ENCODE data around the gene ADAMTSL3.

The ADAMTSL3 gene

DNA sequence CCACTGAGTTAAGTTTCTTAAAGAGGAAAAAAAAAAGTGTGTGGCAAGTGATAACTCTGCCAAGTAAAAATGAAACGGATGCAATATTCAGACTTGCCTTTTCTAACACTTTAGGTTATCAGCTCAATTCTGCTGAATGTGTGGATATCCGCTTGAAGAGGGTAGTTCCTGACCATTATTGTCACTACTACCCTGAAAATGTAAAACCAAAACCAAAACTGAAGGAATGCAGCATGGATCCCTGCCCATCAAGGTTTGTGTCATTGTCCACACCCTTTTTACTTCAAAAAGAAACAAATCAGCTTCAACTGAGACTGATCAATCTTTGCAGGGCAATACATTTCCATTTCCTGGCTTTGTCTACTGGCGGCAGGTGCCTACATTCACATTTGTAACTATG lies 236.1 kb downstream of the ADAMTSL3 start:
- no peak for DNase-seq

DNA sequence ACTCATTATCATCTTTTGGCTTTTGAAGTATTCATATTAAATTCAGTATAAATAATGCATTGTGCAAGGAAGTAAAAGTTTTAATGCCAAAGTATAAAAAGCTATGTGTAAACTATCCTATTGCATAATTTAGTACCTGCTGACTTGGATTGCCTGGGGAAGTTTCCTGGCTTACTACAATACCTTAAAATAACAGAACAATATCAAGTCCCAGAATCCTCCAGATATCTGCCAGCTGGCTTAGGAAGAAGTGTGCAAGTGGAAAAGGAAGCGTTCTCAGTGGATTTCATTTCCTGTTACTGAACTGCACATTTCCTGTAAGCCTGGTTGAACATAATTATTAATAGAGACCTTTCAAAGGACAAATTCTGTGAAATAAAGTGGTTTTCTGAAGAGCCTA lies 236.7 kb downstream of the ADAMTSL3 start:
- DNase-seq, result no peak

DNA sequence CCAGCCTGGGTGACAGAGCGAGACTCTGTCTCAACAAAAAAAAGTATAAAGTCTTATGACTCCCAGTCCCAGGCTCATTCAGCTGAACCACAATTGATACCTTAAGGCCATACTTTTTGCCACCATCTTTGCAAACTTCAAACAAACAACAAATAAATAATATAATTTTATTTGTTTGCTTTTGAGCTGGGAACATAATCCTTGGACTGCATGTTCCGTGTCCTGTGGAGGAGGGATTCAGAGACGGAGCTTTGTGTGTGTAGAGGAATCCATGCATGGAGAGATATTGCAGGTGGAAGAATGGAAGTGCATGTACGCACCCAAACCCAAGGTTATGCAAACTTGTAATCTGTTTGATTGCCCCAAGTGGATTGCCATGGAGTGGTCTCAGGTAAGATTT lies 238.6 kb downstream of the ADAMTSL3 start:
- no peak for DNase-seq

DNA sequence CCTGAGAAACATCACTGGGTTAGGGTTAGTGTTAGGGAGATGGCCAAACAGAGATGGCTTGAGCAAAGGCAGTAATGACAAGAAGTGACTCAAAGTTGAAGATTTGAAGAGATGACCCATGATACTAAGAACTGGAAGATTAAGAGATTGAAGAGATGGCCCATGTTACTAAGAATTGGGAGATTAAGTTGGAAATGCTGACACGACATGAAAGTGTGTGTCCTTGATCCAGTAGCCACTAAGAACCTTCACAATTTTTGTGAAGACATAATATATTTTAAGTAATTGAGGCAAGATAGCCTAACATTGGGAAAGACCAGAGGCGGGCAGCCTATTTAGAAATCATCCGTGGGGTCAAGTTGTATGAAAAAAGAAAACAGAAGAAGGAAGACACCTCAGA lies 239.4 kb downstream of the ADAMTSL3 start:
- no peak for DNase-seq

DNA sequence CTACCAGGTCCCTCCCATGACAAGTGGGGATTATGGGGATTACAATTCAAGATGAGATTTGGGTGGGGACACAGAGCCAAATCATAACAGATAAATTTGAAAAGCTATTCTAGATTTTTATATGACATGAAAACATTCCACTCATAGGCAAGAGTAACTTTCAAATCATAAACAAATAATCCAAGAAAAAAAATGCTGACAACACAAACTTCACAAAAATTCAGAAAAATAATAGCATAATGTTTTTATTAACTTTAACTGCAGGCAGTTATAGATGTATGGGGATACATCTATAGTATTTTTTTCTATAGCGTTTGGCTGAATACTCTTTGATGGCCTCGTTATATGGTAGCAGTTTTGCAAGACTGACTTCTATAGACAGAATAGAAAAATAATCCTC lies 243.1 kb downstream of the ADAMTSL3 start:
- DNase-seq, result no peak

DNA sequence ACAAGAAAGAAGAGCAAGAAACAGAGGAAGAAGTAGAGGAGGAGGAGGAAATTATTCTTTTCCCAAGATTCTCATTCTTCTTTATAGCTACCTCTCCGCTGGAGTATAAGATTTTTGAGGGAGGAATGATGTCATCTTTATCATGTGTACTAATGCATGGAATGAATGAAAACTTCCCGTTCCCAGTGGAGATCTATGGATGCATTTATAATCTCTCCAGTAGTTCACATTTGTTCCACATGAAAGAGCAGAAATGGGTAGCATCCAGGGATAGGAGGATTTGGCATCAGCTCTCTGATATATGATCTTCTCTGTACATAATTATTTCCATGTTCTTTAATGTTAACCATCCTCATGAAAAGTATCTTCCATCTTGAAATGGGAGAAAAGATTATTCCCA lies 244.4 kb downstream of the ADAMTSL3 start:
- no peak for DNase-seq

DNA sequence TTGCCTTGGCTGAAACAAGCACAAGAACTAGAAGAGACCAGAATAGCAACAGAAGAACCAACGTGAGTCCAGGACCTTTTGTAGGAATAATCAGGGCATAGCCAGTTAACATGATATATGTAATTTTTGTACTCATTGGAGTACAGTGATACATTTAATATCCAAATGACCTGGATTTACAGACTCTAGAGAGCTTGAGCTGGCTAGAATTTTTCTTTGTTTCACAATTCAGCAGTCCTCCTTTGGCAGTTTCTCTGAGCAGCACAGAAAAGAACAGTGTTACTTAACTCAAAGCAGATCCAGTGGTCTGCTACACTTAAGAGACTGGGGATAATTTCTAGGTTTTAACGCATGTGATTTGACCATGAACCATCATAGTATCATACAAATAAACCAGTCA lies 245.7 kb downstream of the ADAMTSL3 start:
- no peak for DNase-seq

DNA sequence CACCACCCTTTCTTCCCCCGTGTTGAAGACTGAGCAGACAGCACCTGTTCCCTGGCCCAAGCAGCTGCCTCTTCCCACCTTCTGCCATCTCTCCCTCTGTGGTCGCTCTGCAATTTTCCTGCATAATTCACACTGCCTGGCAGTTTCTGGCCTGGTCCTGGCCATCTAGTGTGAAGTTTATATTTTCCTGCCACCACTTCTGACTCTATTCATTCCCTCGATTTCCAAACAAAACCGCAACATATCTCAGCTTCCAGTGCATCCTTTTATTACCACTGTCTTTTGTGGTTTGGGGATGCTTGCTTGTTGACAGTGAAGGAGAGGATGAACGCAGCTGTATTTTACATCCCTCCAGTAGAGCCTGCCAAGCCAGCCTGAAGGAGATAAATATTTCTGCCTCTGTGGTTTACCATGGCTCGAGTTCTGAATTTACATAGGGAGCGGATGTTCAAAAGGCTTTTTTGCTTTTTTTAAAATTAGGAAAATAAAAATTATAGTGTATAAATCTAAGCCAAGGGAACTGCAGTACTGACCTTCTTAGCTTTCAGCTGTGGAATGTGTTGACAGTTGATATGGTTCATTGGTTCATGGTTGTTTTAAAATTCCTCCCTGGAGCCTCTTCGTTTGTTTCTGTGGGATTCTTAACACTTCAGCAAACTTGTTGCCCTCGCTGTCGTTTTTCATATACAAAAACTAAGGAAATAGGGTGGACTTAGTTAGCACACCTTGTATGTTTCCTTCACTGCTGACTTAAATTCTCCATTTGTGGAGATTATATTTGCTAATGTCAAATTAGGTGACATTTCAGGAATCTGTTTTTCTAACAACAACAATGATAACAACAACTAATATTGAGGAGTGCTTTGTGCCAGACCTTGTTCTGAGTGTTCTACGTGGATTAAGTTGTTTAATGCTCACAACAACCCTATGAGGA lies 250.5 kb downstream of the ADAMTSL3 start:
- DNase-seq, result no peak

DNA sequence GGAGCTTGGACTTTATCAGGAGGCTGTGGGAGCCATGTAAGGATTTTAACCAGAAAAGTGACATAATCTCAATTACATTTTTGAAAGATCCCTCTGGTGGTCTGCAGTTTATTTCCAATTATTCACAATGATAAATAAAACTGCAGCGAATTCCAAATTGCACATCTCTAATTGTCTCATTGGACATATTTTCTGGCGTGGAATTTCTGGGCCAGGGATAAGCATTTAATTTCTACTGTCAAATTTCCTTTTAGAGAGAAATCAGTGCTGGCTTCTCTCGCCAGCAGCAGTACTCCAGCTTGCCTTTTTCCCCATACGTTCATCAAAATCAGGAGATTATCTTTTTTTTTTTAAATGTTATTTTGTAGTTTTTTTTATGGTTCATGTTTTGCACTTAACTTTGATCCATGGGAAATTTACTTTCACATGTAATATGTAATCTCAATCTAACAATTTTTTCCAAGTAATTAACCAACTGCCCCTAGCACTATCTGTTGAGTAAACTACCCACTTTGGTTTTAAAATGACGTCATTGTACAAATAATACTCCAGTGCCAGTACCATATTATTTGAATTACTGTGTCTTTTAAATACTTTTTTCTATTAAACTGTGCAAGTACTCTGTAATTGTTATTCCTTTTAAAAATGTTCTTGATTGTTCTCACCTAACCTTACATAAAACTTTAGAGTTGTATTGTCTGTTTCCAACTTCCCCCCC lies 251.8 kb downstream of the ADAMTSL3 start:
- no peak for DNase-seq

DNA sequence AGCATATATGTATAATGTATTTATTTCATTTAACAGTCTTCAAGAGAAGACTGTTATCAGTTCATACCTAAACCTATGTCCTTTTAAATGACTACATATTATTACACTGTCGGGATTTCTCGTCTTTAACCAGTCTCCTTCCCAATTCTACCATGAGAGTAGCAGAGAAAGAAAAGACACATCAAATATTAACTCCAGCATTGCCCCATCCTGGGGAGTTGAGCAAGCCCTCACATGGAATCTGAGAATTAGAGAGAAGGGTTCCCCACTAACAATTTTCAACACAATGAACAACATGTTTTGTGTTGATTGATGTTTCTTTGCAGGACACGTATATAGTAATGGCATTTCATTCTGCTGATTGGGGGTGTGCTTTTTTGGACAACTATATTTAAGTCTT lies 257.4 kb downstream of the ADAMTSL3 start:
- no peak for DNase-seq

DNA sequence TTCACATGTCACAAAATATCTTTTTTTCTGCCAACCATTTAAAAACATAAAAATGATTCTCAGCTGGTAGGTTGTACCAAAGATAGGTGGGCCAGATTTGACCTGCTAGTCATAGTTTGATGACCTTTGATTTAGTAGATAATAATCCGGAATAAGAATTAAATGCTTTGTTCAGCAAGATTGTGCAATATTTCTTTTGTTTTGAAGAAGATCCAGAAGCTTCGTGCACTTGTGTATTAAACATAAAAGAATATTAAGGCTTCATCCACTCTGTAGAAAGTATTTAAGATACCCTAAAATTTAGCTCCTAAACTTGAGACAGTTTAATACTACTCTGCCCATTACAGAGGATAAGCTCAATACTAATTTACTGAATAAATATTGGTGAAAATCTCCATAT lies 258.4 kb downstream of the ADAMTSL3 start:
- no peak for DNase-seq

DNA sequence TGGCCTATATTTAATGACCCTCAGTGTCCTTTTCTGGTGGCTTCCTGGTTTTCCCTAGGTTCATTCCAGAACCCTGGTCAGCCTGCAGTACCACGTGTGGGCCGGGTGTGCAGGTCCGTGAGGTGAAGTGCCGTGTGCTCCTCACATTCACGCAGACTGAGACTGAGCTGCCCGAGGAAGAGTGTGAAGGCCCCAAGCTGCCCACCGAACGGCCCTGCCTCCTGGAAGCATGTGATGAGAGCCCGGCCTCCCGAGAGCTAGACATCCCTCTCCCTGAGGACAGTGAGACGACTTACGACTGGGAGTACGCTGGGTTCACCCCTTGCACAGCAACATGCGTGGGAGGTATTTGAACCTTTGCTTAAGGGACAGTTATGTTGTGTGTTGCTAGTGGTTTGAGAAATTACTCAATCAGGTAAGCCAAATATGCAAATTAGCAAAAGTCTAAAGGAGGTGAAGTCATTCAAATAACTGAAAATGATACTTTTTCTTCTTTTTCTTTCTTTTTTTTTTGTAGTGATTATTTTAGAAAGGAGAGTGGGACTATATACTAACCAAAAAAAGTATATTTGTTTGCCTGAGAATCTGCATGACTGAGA lies 259.2 kb downstream of the ADAMTSL3 start:
- DNase-seq, result no peak

DNA sequence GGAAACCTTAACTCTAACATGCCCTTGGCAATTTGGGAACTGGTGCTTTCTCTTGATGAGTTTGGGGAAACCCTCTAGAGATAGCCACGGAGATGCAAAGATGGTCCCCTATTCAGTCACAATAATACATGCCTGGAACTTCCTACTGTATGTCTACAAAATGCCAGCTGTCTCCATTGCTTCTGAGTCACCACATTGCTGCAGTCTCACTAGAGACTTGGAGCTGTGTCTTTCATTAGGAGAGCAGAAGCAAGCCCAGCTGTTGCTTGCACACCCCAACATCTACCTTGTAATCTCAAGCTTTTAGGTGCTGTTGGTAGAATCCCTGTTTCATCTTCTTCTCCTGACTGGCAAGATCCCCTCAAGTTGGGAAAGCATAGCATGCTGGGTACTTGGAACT lies 261.0 kb downstream of the ADAMTSL3 start:
- DNase-seq, result no peak

DNA sequence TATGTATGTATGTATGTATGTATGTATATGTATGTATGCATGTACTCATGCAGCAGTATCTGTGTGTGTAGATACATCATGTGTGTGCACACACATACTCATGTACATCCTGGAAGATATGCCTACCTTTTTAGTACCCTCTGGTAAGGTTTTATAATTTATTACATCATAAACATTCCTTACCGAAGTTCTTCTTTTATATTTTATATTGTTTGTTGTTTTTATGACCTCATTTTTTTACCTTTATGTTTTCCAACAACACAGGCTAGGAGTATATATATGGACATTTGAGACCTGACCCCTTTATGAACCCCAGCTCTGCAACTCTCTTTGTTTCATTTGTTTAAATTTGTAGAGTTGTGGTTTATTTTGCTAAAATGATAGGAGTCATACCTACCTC lies 263.5 kb downstream of the ADAMTSL3 start:
- no peak for DNase-seq

DNA sequence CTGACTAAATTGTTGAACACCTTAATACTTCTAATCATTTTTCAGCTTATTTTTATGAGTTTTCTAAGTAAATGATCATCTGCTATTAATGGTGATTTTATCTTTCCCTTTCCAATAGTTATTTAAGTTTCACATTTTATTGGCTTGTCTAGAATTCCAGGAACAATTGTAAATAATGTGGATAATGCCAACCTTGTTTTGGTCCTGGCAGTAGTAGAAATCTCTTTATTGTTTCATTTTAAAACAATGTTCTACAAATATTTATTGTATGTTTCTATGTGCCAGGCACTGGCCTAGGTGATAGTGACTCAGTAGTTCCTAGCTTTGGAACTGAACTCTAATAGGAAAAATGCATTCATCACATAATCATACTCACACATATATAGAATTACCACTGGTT lies 264.1 kb downstream of the ADAMTSL3 start:
- no peak for DNase-seq

DNA sequence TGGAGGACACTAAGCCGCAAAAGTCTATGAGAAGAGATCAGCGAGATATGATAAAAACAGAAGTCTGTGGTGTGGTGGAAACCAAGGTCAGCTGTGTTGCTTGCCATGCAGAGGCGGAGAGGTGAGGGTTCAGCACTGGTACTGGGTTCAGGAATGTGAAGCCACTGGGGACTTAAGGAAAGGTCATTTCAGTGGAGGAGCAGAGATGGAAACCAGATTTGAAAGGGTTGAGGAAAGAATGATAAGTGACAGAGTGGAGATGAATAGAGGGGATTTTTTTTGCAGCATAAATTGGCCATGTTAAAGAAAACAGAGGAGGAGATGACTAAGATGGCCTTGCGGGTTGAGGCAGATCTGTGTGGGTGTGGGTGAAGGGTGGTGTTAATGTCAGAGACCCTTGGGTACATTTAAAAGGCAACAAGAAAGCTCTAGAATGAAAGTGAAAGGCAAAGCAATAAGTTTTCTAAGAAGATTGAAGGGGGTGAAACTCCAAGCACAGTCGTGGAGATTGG lies 265.5 kb downstream of the ADAMTSL3 start:
- no peak for DNase-seq

DNA sequence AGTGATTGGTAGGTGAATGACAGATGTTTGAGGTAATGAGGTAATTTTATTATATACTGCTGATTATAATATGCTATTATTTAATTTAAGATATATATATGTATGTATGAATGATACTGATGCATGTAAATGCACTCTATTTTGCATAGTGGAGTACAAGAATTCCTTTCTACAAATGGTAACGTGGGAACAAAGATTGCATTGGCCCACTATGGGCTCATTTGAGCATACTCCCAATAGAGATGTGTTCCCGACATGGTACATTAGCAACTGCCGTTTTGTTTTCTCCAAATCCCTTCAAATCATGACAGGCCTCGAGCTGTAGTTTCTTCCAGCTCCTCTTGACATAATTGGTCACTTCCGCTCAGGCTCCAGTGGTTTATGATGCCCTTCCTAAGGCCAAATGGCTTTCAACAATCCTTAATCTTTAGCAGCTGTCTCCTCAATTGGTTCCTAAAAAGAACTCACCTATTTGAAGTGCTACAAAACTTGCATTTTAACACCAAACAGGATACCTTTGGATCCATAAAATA lies 266.1 kb downstream of the ADAMTSL3 start:
- DNase-seq, result no peak

DNA sequence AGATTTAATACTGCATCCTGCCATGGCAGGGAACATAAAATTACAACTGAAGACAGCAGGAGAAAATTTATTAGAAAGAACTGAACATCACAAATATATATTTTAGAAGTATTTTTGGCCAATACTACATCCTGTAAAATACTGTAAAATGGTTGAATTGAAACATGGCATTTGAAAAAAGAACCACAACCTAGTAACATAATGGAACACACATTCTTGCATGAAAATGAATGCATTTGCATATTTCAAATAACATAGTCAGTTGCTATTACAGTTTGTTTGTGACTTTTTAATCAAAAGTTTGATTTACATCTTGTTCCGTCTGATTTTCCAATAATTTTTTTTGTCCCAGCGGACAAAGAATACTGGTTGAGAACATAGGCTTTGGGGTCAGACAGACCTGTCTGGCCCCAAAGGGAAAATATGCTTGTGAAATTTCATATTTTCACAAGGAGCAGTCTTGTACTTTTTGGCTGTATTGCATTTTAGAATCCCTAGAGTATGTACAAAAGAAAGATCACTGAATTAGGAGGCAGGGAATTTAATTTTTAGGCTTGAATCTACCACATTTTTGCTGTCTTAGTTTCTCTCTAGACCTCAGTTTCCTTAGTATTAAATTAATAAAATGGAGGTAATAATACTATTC lies 268.8 kb downstream of the ADAMTSL3 start:
- no peak for DNase-seq

DNA sequence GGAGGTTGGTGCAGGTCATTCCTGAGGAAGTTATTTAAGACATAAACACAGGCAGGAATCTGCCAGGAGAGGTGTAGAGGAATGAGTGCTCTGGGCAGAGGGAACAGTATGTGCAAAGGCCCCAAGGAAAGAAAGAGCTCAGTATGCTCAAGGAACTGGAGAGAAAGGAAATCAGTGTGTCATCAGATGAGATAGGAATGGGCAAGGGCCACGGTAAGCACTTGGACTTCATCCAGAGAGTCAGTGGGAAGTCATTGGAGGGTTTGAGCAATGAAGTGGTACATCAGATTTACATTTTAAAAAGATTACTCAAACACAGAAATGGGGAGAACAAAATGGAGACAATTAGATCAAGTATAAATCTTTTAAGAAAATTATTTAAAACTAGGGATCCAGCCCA lies 272.2 kb downstream of the ADAMTSL3 start:
- no peak for DNase-seq

DNA sequence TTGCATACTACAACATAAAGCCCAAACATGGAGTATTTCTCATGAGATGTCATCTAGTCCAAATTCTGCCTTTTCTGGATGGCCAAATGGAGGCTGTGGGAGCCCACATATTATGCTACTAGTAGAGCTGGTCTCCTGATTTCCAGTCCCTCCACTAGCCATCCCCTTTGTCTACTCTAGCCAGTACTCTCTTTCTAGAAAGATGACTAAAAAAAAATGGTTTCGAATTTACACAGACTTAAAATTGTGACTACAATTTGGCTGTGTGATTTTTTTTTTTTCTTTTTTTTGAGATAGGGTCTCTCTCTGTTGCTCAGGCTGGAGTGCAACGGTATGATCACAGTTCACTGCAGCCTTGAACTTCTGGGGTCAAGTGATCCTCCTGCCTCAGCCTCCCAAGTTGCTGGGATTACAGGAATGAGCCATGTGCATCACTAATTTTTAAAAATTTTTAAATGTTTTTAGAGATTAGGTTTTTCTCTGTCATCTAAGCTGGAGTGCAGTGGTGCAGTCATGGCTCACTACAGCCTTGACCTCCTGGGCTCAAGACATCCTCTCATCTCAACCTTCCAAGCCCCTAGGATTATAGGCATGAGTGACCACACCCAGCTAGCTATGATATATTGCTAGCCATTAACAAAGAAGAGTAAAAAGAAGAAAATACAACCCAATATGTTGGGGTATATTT lies 273.9 kb downstream of the ADAMTSL3 start:
- no peak for DNase-seq

DNA sequence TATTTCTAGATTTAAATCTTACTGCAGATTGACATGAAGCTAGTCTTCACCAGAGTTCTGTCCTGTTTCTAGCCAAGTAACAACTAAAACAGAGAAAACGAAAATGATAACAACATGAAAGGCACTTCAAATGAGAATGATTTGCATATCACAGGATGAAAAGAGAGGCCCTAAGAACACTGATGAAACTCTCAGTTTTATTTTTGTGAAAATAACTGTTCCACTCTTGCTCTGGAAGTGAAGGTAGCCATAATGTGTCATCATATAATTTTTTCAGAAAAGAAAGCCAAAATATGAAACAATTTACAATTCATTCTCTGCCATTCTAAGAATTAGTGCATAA lies 274.4 kb downstream of the ADAMTSL3 start:
- no peak for DNase-seq

DNA sequence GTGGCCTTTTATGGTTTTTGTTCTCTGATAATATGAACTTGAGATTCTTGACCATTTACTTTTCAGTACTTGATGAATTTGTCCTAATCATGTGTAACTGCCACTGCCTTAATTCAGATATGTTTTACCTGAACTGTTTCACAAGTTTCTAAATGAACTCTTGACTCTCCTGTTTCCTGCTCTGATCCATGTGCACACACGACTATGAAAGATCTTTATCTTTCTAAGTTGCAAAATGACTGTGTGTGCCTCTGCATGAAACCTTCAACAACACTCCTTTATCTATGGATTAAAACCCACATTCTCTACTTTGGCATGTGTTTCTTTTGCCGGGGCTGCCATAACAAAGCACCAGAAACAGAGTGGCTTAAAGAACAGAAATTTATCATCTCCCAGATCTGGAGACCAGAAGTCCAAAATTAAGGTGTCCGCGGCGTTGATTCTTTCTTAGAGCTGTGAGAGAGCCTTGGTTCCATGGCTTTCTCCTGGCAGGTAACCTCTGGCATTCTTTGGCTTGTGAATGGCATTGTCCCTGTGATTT lies 275.0 kb downstream of the ADAMTSL3 start:
- DNase-seq, result no peak
